Tibial artery (tissue), 4 donors: ENCODE results near the gene SLC2A4RG.

Source experiments
- DNase-seq, 2 donors: peaks; one replicate each; pipeline ENCODE4 v3.0.0-alpha.2; 2019
- H3K27ac ChIP-seq, 2 donors: fragments of 200-600 bp; sonication (generic) in 1 of 2; 1 replicate in 1 of 2; 2 replicates in 1 of 2; pipeline ENCODE4 v1.5.1; 2018 to 2019; ENCODE audit warnings: mild to moderate bottlenecking in 1 of 2
- H3K27me3 ChIP-seq, 2 donors: fragments of 200-600 bp; sonication (generic) in 1 of 2; one replicate each; pipeline versions ENCODE4 v1.5.1 to v1.6.0; 2016 to 2019
- H3K36me3 ChIP-seq, 3 donors: fragments of 200-600 bp; sonication (generic) in 2 of 3; one replicate each; pipeline ENCODE4 v1.5.1; 2016 to 2019; ENCODE audit warnings: mild to moderate bottlenecking in 2 of 3
- H3K4me1 ChIP-seq, 4 donors: fragments of 200-600 bp; sonication (generic) in 2 of 4; 1 replicate in 3 of 4; 2 replicates in 1 of 4; pipeline ENCODE4 v1.5.1; 2016 to 2019
- H3K4me3 ChIP-seq, 2 donors: fragments of 200-600 bp; sonication (generic) in 1 of 2; 1 replicate in 1 of 2; 2 replicates in 1 of 2; pipeline ENCODE4 v1.5.1; 2018 to 2019; ENCODE audit warnings: mild to moderate bottlenecking in 2 of 2
- H3K9me3 ChIP-seq, 3 donors: fragments of 200-600 bp; sonication (generic) in 1 of 3; one replicate each; pipeline ENCODE4 v1.5.1; 2016 to 2019
- CTCF ChIP-seq, 2 experiments: fragments of 200-600 bp in 1 of 2; fragments of 450-650 bp in 1 of 2; IDR thresholded peaks; one replicate each; pipeline ENCODE4 v1.5.1; 2017 to 2019; ENCODE audit warnings: antibody characterized with exemption in 2 of 2, mild to moderate bottlenecking in 1 of 2, moderate library complexity in 1 of 2
- intact Hi-C: fragments of 100-400 bp; cut with DNase I; formaldehyde crosslinking; loops from one replicate; pipeline ENCODE4 v1.15.0; 2023; ENCODE audit warnings: low total_unique reads

Gene SLC2A4RG

GRCh38 chr20:63766695-63767426 lies 27.3 kb downstream of the SLC2A4RG start:
- H3K9me3 ChIP-seq, result no peaks in the 10 kb centered on the region
- TF ChIP-seq CTCF (IDR thresholded peaks at IDR 0.05), result no peak
- H3K27ac ChIP-seq, result no peak overlapping the region
- no peaks in the 10 kb centered on the region for H3K27me3 ChIP-seq
- H3K4me1 ChIP-seq, result no peaks in the 10 kb centered on the region
- no peak for DNase-seq
- intact Hi-C loops, result no loop called here
- no peak overlapping the region for H3K4me3 ChIP-seq
- peaks cover 0 to 30% (median 12%) of the 10 kb centered on the region in 3 donors for H3K36me3 ChIP-seq

GRCh38 chr20:63767456-63767855 lies 27.9 kb downstream of the SLC2A4RG start:
- no peaks in the 10 kb centered on the region for H3K27me3 ChIP-seq
- no peaks in the 10 kb centered on the region for H3K9me3 ChIP-seq
- TF ChIP-seq CTCF (IDR thresholded peaks at IDR 0.05), result no peak
- H3K36me3 ChIP-seq, result peaks cover 0 to 30% (median 12%) of the 10 kb centered on the region in 3 donors
- DNase-seq, result no peak
- no peaks in the 10 kb centered on the region for H3K4me1 ChIP-seq
- no peak overlapping the region for H3K4me3 ChIP-seq
- intact Hi-C loops, result no loop called here
- no peak overlapping the region for H3K27ac ChIP-seq

- Histone ChIP-seq H3K36me3 (peaks cover 0 to 30% (median 12%) of the 10 kb centered on the region in 3 donors), H3K4me3 (no peak overlapping the region), H3K9me3 (no peaks in the 10 kb centered on the region), H3K27ac (no peak overlapping the region), H3K4me1 (no peaks in the 10 kb centered on the region), H3K27me3 (peaks cover 0 to 3% of the 10 kb centered on the region in 2 donors)
- no peak for DNase-seq
- intact Hi-C loops, result no loop called here
- TF ChIP-seq CTCF (IDR thresholded peaks at IDR 0.05), result no peak
These were observed 28.3 kb downstream of the SLC2A4RG start for GRCh38 chr20:63767886-63768285.

- TF ChIP-seq CTCF (IDR thresholded peaks at IDR 0.05), result no peak
- peaks cover 0 to 30% (median 12%) of the 10 kb centered on the region in 3 donors for H3K36me3 ChIP-seq
- peaks cover 0 to 10% of the 10 kb centered on the region in 2 donors for H3K27me3 ChIP-seq
- intact Hi-C loops, result no loop called here
- H3K4me3 ChIP-seq, result no peak overlapping the region
- DNase-seq, result no peak
- no peaks in the 10 kb centered on the region for H3K9me3 ChIP-seq
- H3K4me1 ChIP-seq, result no peaks in the 10 kb centered on the region
- H3K27ac ChIP-seq, result no peak overlapping the region
These were observed 29.3 kb downstream of the SLC2A4RG start for GRCh38 chr20:63768591-63769515.

- Histone ChIP-seq H3K4me3 (no peak overlapping the region), H3K27me3 (peaks cover 0 to 13% of the 10 kb centered on the region in 2 donors), H3K36me3 (peaks cover 0 to 30% (median 12%) of the 10 kb centered on the region in 3 donors), H3K9me3 (no peaks in the 10 kb centered on the region), H3K27ac (no peak overlapping the region), H3K4me1 (no peaks in the 10 kb centered on the region)
- TF ChIP-seq CTCF (IDR thresholded peaks at IDR 0.05), result no peak
- intact Hi-C loops, result no loop called here
- no peak for DNase-seq
These were observed 30.4 kb downstream of the SLC2A4RG start for GRCh38 chr20:63769891-63770474.
